GM12878 (cell line): Measurements from ENCODE around the gene TM9SF4. TPM values are rescaled to one million over a fixed set of nuclear protein-coding genes. Genes with fewer than 3 reads are reported as not detected.
A peak's percentile ranks its signal among the peaks of the same experiment; 100 is the strongest.

Experiments used
- ATAC-seq: fragments of 200-7000 bp; cut with Tn5 transposase; 3 replicates; pipeline ENCODE4 v1.9.1; 2020; ENCODE audit warnings: mild to moderate bottlenecking, moderate library complexity
- BruUV-seq: library from RNA; stranded (reverse); fragments of 400-500 nt; replicated peaks from 2 replicates; lab custom pipeline; 2021; lab: Mats Ljungman, UMichigan
- CTCF ChIA-PET: fragments of 300-600 bp; sonication (Branson Sonifier 250); formaldehyde crosslinking; extraction: SDS; loops from one replicate; lab custom pipeline; 2021; ENCODE audit warnings: inconsistent platforms; lab: Yijun Ruan, JAX
- POLR2A ChIA-PET: fragments of 350-600 bp; formaldehyde crosslinking; extraction: SDS; loops from one replicate; lab custom pipeline; 2021; ENCODE audit warnings: inconsistent platforms; lab: Charles Lee
- RAD21 ChIA-PET: fragments of 300-600 bp; sonication (Branson Sonifier 250); formaldehyde crosslinking; loops from one replicate; lab custom pipeline; 2023; ENCODE audit warnings: antibody characterized with exemption; ENCODE audit not compliant: unreplicated experiment; lab: Charles Lee
- SMC1A ChIA-PET: fragments of 300-600 bp; sonication (Branson Sonifier 250); formaldehyde crosslinking; loops from one replicate; lab custom pipeline; 2023; ENCODE audit not compliant: unreplicated experiment, uncharacterized antibody; lab: Charles Lee
- DNase-seq: peaks from one replicate; pipeline ENCODE4 v3.0.0-alpha.2; 2011; ENCODE audit warnings: low read depth, low spot score
- FAIRE-seq: peaks from 3 replicates; lab custom pipeline; 2011; peaks lifted over from hg19 to GRCh38; lab: Jason Lieb, UNC
- H2AFZ ChIP-seq: 2 replicates; pipeline ENCODE4 v1.6.0; 2011; ENCODE audit warnings: low read depth, low read length, control low read depth; ENCODE audit not compliant: control insufficient read depth
- H3K27ac ChIP-seq: 2 replicates; pipeline ENCODE4 v1.5.1; 2011; ENCODE audit warnings: control low read depth; ENCODE audit not compliant: control insufficient read depth, insufficient read depth
- H3K27me3 ChIP-seq, 2 experiments: replicated peaks in 1 of 2; 2 replicates each; pipeline versions ENCODE4 v1.6.0 to v1.6.1; 2011; ENCODE audit warnings: low read length in 1 of 2; ENCODE audit not compliant: control insufficient read depth in 2 of 2, insufficient read depth in 2 of 2
- H3K36me3 ChIP-seq, 2 experiments: 2 replicates each; pipeline ENCODE4 v1.5.1; 2011; ENCODE audit warnings: low read length in 1 of 2; ENCODE audit not compliant: control insufficient read depth in 2 of 2, insufficient read depth in 2 of 2
- H3K4me1 ChIP-seq: 2 replicates; pipeline ENCODE4 v1.6.1; 2011; ENCODE audit warnings: mild to moderate bottlenecking, low read length, moderate library complexity, mixed read lengths; ENCODE audit not compliant: control insufficient read depth, insufficient read depth
- H3K4me2 ChIP-seq: 2 replicates; pipeline ENCODE4 v1.6.0; 2011; ENCODE audit warnings: control low read depth; ENCODE audit not compliant: control insufficient read depth, insufficient read depth
- H3K4me3 ChIP-seq: fragments of 200-600 bp; sonication (generic); 2 replicates; pipeline ENCODE4 v1.5.1; 2016
- H3K79me2 ChIP-seq: 2 replicates; pipeline ENCODE4 v1.6.0; 2011; ENCODE audit warnings: low read length; ENCODE audit not compliant: control insufficient read depth, insufficient read depth
- H3K9ac ChIP-seq: 2 replicates; pipeline ENCODE4 v1.8.0; 2011; ENCODE audit warnings: low read length, control low read depth, mixed read lengths; ENCODE audit not compliant: control insufficient read depth, insufficient read depth
- H3K9me3 ChIP-seq: replicated peaks from 3 replicates; pipeline ENCODE4 v1.5.1; 2011; ENCODE audit warnings: mild to moderate bottlenecking, low read length; ENCODE audit not compliant: control insufficient read depth, insufficient read depth
- H4K20me1 ChIP-seq: 2 replicates; pipeline ENCODE4 v1.6.0; 2011; ENCODE audit not compliant: control insufficient read depth, insufficient read depth
- ATF7 ChIP-seq: fragments of 450-650 bp; IDR thresholded peaks from 2 replicates; pipeline ENCODE4 v1.6.1; 2016; ENCODE audit warnings: low read depth, mild to moderate bottlenecking
- CHD1 ChIP-seq: IDR thresholded peaks from 2 replicates; pipeline ENCODE4 v1.6.1; 2012; ENCODE audit warnings: low read depth, low read length, improper control_type of control experiment
- CREM ChIP-seq: IDR thresholded peaks from 2 replicates; pipeline ENCODE4 v1.6.1; 2014; ENCODE audit warnings: antibody characterized with exemption, low read depth
- HCFC1 ChIP-seq: fragments of 150-350 bp; IDR thresholded peaks from 2 replicates; pipeline ENCODE4 v1.6.1; 2014; ENCODE audit warnings: low read length
- IRF4 ChIP-seq: IDR thresholded peaks from 2 replicates; pipeline ENCODE4 v1.6.1; 2011; ENCODE audit warnings: low read depth, low read length
- KLF5 ChIP-seq: fragments of 450-650 bp; IDR thresholded peaks from 2 replicates; pipeline ENCODE4 v1.6.1; 2014; ENCODE audit warnings: mild to moderate bottlenecking; ENCODE audit not compliant: partially characterized antibody
- NFIC ChIP-seq: IDR thresholded peaks from 2 replicates; pipeline ENCODE4 v1.6.1; 2012; ENCODE audit warnings: low read depth, mild to moderate bottlenecking, inconsistent platforms, low read length, moderate library complexity
- NFYA ChIP-seq: IDR thresholded peaks from 2 replicates; pipeline ENCODE4 v1.6.1; 2011; ENCODE audit warnings: low read depth, mild to moderate bottlenecking, low read length, improper control_type of control experiment, borderline replicate concordance
- NR2C1 ChIP-seq: fragments of 450-650 bp; IDR thresholded peaks from 2 replicates; pipeline ENCODE4 v1.6.1; 2017; ENCODE audit warnings: antibody characterized with exemption, mild to moderate bottlenecking, moderate library complexity
- NR2F1 ChIP-seq: fragments of 450-650 bp; conservative IDR thresholded peaks from 2 replicates; pipeline ENCODE4 v1.6.1; 2017; ENCODE audit warnings: mild to moderate bottlenecking
- PML ChIP-seq: IDR thresholded peaks from 2 replicates; pipeline ENCODE4 v1.6.1; 2012; ENCODE audit warnings: low read length, inconsistent platforms
- POLR2AphosphoS2 ChIP-seq: IDR thresholded peaks from 2 replicates; pipeline ENCODE4 v1.6.1; 2011; ENCODE audit warnings: low read depth, mild to moderate bottlenecking, low read length, improper control_type of control experiment, moderate library complexity
- RAD21 ChIP-seq: IDR thresholded peaks from 2 replicates; pipeline ENCODE4 v1.6.1; 2011; ENCODE audit warnings: mild to moderate bottlenecking, low read depth, low read length, moderate library complexity; ENCODE audit not compliant: insufficient read depth
- RBBP5 ChIP-seq: fragments of 200-600 bp; sonication (generic); conservative IDR thresholded peaks from 2 replicates; pipeline ENCODE4 v1.6.1; 2016
- SREBF2 ChIP-seq: IDR thresholded peaks from 2 replicates; pipeline ENCODE4 v1.6.1; 2012; ENCODE audit warnings: mild to moderate bottlenecking, low read length
- TAF1 ChIP-seq: IDR thresholded peaks from 2 replicates; pipeline ENCODE4 v1.6.1; 2011; ENCODE audit warnings: mild to moderate bottlenecking, low read depth, low read length, borderline replicate concordance
- WRNIP1 ChIP-seq: IDR thresholded peaks from 2 replicates; pipeline ENCODE4 v1.6.1; 2011; ENCODE audit warnings: low read depth, low read length, improper control_type of control experiment, borderline replicate concordance
- YY1 ChIP-seq: IDR thresholded peaks from 2 replicates; pipeline ENCODE4 v1.6.1; 2011; ENCODE audit warnings: low read depth, mild to moderate bottlenecking, low read length
- ZSCAN29 ChIP-seq: fragments of 450-650 bp; IDR thresholded peaks from 2 replicates; pipeline ENCODE4 v1.6.1; 2017; ENCODE audit warnings: mild to moderate bottlenecking, moderate library complexity
- WGBS: methylation state at CpG from one replicate; pipeline ENCODE4 v1.1.6; 2016; ENCODE audit warnings: low lambda C conversion rate; ENCODE audit not compliant: insufficient replicate concordance, insufficient coverage; ENCODE audit errors: missing lambda C conversion rate; 5-methylcytosine and 5-hydroxymethylcytosine counted together
- in situ Hi-C: fragments of 300-500 bp; cut with MboI; formaldehyde crosslinking; loops from 9 replicates; pipeline ENCODE4 v1.14.3; 2018; ENCODE audit warnings: mixed read lengths
- intact Hi-C: fragments of 100-400 bp; cut with micrococcal nuclease; formaldehyde crosslinking; loops from one replicate; pipeline ENCODE4 v1.14.2; 2022; ENCODE audit not compliant: unreplicated experiment
- polyA plus RNA-seq, 11 experiments: library from polyadenylated mRNA; depleted of rRNA in 4 of 11; unstranded in 6 of 11; stranded (reverse) in 5 of 11; fragments of >200 nt; fragmentation: Nextera tagmentation in 4 of 11; fragmentation: Illumina TruSeq in 1 of 11; extraction: Ambion mirVana in 4 of 11; extraction: Trizol in 1 of 11; gene quantifications; 1 replicate in 1 of 11; 2 replicates in 10 of 11; pipeline versions ENCODE4 v1.2.1 to v1.2.3, GENCODE V29; 2011 to 2016; ENCODE audit warnings: inconsistent platforms in 2 of 11, missing spikeins in 2 of 11, low read depth in 1 of 11
- total RNA-seq, 4 experiments: library from RNA; depleted of rRNA in 3 of 4; stranded (reverse); fragments of >200 nt in 3 of 4; fragmentation: Illumina TruSeq in 1 of 4; extraction: Trizol in 1 of 4; gene quantifications; 2 replicates each; pipeline versions ENCODE4 v1.2.1 to v1.2.3, GENCODE V29; 2013 to 2021
- TF ChIP-seq, protein P1 (sequence below): IDR thresholded peaks from 2 replicates; pipeline ENCODE4 v1.6.1; 2012; ENCODE audit warnings: low read depth, low read length, improper control_type of control experiment
- TF ChIP-seq, protein P2 (sequence below), 3 experiments: IDR thresholded peaks in 2 of 3; conservative IDR thresholded peaks in 1 of 3; 2 replicates each; pipeline ENCODE4 v1.5.1; 2011; ENCODE audit warnings: low read depth in 3 of 3, low read length in 3 of 3, mild to moderate bottlenecking in 3 of 3, control low read depth in 2 of 3, moderate library complexity in 2 of 3, inconsistent platforms in 1 of 3, mixed read lengths in 1 of 3; ENCODE audit not compliant: control insufficient read depth in 2 of 3, insufficient read depth in 1 of 3; ENCODE audit errors: extremely low read depth in 1 of 3
- TF ChIP-seq, protein P3 (sequence below): IDR thresholded peaks from 2 replicates; pipeline ENCODE4 v1.6.1; 2011; ENCODE audit warnings: borderline replicate concordance, low read depth, mild to moderate bottlenecking, moderate library complexity, mixed read lengths, low read length; ENCODE audit not compliant: insufficient read depth; ENCODE audit errors: extremely low read length

The TM9SF4 gene
- total and polyA plus RNA-seq, 10 of the 15 experiments (the other 5 are each of a cell fraction or from before 2014, with no cell fraction given): 8.5 to 47.8 (median 24.3) TPM

DNA sequence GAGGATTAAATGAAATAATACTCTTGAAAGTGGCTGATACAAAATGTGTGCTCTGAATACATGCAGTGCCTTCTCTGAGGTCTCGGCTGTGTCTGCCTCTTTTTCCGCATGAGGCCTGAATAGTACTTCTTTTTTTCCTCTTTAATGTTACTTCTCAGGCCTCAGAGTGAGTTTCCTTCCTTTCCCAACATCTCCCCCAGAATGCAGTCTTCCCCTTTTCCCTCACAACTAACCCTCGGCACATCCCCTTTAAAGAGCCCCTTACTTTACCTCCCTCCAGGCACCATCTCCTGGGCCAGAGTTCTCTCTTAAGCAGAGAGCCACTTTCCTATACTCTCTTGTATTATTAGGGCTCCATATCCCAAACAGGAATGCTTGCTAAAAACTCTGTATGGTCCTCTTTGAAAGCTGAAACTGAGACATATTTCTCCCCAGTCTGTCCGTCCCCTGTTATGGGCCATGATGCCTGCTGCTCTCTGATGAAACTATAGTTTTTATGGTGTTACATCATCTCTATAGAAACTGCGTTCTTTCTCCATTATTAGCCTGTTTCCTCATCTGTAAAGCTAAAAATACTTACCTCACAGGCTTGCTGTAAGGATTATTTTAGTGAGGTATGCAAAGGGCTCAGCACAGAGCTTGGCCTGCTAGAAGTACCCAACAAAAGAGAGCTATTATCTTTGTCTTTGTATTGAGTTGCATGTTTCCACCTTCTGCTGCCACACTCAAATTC, 95.8 kb downstream of the TM9SF4 start:
- Histone ChIP-seq H3K27me3 (no peaks in the 10 kb centered on the region), H3K4me1 (peaks cover 20% of the 10 kb centered on the region), H3K9me3 (no peaks in the 10 kb centered on the region), H3K36me3 (peaks cover 6 to 19% of the 10 kb centered on the region in 2 experiments), H3K79me2 (peaks cover 86% of the 10 kb centered on the region), H3K4me2 (peak overlapping the region; percentile 85), H3K4me3 (peak overlapping the region; percentile 77), H2AFZ (no peak overlapping the region), H3K27ac (peak overlapping the region; percentile 84), H4K20me1 (no peaks in the 10 kb centered on the region; the same call in 1 of the 2 replicates), H3K9ac (peak overlapping the region; percentile 98)
- ChIA-PET CTCF (interaction anchor here (0.8 to 1.6 kb wide), 5 partner anchors 74 to 173 kb away, joined by 3 to 5 read pairs (median 3); no protein-coding TSS in a partner anchor), SMC1A (interaction anchor here (0.8 to 2.1 kb wide), 13 partner anchors 10 to 170 kb away, joined by 3 to 9 read pairs (median 3); no protein-coding TSS in a partner anchor), RAD21 (interaction anchor here (0.5 to 2.8 kb wide), 10 partner anchors 27 to 447 kb away, joined by 3 to 22 read pairs (median 4); partner anchors contain the start of gene ASXL1), POLR2A (interaction anchor here (0.7 to 0.9 kb wide), 2 partner anchors 80 to 91 kb away, joined by 3 to 5 read pairs; no protein-coding TSS in a partner anchor)
- FAIRE-seq (no peak), DNase-seq (no peak), ATAC-seq (peak; percentile 23)
- WGBS: 61% methylated on average over 5 of the region's 5 CpGs
- in situ Hi-C loops (no loop called here), intact Hi-C loops (loop anchor here (5.0 kb wide), 2 partner anchors 82 to 173 kb away; no protein-coding TSS in a partner anchor)
- TSS peak; percentile 61 for BruUV-seq
- no peak for TF ChIP-seq IRF4
- 0 out of 2 replicates have a peak, but pooled peaks have one; percentile 19 for TF ChIP-seq ATF7
- TF ChIP-seq RAD21: no peak
- no peak for TF ChIP-seq POLR2AphosphoS2
- TF ChIP-seq RBBP5: no peak
- no peak for TF ChIP-seq NR2C1
- TF ChIP-seq KLF5: no peak
- TF ChIP-seq, protein P1, sequence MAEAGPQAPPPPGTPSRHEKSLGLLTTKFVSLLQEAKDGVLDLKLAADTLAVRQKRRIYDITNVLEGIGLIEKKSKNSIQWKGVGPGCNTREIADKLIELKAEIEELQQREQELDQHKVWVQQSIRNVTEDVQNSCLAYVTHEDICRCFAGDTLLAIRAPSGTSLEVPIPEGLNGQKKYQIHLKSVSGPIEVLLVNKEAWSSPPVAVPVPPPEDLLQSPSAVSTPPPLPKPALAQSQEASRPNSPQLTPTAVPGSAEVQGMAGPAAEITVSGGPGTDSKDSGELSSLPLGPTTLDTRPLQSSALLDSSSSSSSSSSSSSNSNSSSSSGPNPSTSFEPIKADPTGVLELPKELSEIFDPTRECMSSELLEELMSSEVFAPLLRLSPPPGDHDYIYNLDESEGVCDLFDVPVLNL: no peak
- TF ChIP-seq YY1: no peak
- TF ChIP-seq WRNIP1: no peak
- TF ChIP-seq, protein P2, sequence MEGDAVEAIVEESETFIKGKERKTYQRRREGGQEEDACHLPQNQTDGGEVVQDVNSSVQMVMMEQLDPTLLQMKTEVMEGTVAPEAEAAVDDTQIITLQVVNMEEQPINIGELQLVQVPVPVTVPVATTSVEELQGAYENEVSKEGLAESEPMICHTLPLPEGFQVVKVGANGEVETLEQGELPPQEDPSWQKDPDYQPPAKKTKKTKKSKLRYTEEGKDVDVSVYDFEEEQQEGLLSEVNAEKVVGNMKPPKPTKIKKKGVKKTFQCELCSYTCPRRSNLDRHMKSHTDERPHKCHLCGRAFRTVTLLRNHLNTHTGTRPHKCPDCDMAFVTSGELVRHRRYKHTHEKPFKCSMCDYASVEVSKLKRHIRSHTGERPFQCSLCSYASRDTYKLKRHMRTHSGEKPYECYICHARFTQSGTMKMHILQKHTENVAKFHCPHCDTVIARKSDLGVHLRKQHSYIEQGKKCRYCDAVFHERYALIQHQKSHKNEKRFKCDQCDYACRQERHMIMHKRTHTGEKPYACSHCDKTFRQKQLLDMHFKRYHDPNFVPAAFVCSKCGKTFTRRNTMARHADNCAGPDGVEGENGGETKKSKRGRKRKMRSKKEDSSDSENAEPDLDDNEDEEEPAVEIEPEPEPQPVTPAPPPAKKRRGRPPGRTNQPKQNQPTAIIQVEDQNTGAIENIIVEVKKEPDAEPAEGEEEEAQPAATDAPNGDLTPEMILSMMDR (IDR thresholded peaks at IDR 0.05 in 2 of 3, conservative IDR thresholded peaks at IDR 0.05 in 1 of 3; ENCODE audit: control insufficient read depth in 2 of 3, extremely low read depth in 1 of 3, insufficient read depth in 1 of 3, low read depth in 3 of 3, low read length in 3 of 3): no peak
- no peak for TF ChIP-seq NR2F1
- no peak for TF ChIP-seq CHD1
- TF ChIP-seq SREBF2: no peak
- peak; percentile 73 for TF ChIP-seq CREM
- TF ChIP-seq ZSCAN29: no peak
- TF ChIP-seq HCFC1: no peak
- TF ChIP-seq NFIC: peak; percentile 46; the same call in 1 of the 2 replicates
- TF ChIP-seq TAF1: no peak
- TF ChIP-seq, protein P3, sequence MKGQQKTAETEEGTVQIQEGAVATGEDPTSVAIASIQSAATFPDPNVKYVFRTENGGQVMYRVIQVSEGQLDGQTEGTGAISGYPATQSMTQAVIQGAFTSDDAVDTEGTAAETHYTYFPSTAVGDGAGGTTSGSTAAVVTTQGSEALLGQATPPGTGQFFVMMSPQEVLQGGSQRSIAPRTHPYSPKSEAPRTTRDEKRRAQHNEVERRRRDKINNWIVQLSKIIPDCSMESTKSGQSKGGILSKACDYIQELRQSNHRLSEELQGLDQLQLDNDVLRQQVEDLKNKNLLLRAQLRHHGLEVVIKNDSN: no peak
- TF ChIP-seq NFYA: no peak
- TF ChIP-seq PML: no peak
